HG03097 (cell line): ENCODE data around the gene OTUB1.
"Not testable (repeated sequence)": the region's sequence is repeated elsewhere in the genome, so short reads cannot be mapped to it uniquely, and the experiment has no call there.

Experiments used
- ATAC-seq: cut with Tn5 transposase; IDR thresholded peaks from one replicate; pipeline ENCODE4 v1.9.1; 2021; ENCODE audit not compliant: unreplicated experiment, low FRiP score

OTUB1 gene

DNA sequence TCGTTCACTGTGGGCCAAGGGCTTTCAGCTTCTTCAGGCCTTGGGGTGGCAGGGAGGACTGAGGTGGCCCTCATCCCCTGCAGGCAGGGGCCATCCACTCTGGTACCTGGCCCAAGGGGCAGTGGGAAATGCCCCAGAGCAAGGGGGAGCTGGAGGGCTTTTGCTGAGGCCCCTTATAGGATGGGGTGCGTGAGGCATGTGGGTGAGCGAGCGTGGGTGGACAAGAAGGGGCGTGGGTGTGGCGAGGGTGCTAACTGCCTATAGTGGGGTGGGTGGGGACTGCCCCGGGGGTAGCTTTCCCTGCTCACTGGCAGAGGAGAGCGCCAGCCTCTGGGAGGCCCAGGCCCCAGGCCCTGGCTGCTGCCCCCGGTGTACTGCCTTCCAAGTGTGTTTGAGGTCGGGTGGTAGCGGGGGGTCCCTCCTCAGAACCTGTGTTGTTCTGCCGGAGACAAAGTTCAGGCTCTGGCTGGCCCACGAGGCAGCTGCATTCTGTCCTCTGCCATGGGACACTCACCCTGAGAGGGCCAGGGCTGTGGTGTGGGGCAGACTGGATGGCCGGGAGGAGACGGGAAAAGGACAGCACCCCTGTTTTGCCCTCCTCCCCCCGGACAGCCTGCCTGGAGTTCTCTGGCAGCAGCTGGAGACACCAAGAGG is 52.9 kb downstream of the OTUB1 start:
- no peak for ATAC-seq

DNA sequence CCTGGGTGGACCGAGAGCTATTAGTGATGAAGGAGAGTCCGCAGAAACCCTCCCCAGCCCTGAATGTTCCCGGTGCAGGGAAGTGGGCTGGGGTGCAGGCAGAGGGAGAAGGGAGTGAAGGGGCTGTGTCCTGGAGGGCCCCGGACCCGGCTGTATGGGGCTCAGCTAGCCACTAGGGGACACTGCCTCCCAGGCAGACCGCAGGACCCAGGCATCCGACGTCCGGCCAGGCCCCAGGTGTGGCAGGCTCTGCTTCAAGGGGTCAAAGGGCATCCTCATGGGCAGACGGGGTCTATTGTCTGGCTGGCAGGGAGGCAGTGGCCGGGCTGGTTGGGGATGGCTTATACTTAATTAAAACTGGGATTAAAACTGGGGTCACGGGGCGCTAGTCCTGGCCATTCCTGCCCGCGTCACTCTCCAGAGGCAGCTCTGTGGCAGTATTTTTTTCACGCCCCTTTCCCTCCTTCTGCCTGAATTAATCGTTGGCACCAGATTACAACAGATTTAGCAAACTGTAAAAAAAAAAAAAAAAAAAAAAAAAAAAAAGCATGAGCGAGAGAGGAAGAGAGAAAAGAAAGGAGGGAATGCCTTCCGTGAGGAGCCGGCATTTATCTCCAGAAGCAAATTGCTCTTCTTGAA is 54.6 kb downstream of the OTUB1 start:
- ATAC-seq: no peak

DNA sequence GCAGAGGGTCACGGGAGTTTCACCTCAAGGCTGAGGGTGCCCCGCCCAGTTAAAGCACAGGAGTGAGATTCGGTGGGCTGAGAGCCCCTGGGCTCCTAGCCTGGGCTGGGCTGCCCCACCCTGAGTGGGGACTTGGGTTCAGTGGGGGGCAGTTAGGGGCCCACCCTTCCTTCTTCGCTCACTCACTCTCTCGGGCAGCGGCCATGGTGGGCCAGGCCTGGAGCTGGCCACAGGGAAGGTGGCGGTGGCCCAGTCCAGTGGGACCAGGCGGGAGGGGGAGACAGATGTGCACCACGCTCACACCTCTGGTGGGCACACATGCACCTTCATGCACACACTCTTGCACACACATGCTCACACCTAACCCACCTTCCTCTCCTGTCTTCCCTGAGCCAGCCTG is 55.6 kb downstream of the OTUB1 start:
- no peak for ATAC-seq

DNA sequence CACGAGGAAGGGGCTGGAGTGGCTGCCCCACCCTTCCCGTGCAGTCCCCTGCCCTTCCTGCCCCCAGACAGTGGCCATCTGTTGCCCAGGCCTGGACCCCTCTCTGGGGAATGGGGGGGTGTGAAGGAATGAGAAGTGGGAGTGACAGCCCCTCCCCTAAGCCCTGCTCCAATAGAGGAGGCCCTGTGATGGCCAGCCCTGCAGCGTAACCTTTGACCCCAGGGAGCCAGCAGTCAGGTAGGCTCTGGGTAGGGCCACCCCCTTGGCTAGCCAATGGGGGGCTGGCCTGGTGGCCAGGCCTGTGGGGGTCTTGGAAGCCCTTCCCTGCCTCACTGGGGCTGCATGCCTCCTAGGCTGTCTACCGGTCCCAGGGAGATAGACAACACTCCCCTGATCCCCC is 56.1 kb downstream of the OTUB1 start:
- no peak for ATAC-seq

DNA sequence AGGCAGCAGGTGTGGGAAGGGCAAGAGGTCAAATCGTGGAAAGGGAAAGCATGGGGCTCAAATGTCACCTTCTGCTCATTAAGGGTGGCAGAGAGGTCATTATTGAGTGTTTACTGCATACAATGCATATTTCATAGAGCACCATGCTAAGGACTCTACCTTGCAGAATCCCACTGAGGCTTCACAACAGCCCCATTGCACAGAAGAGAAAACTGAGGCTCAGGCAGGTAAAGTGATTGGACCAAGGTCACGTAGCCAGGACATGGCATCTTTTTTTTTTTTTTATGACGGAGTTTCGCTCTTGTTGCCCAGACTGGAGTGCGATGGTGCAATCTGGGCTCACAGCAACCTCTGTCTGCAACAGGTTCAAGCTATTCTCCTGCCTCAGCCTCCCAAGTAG is 57.3 kb downstream of the OTUB1 start:
- no peak for ATAC-seq

DNA sequence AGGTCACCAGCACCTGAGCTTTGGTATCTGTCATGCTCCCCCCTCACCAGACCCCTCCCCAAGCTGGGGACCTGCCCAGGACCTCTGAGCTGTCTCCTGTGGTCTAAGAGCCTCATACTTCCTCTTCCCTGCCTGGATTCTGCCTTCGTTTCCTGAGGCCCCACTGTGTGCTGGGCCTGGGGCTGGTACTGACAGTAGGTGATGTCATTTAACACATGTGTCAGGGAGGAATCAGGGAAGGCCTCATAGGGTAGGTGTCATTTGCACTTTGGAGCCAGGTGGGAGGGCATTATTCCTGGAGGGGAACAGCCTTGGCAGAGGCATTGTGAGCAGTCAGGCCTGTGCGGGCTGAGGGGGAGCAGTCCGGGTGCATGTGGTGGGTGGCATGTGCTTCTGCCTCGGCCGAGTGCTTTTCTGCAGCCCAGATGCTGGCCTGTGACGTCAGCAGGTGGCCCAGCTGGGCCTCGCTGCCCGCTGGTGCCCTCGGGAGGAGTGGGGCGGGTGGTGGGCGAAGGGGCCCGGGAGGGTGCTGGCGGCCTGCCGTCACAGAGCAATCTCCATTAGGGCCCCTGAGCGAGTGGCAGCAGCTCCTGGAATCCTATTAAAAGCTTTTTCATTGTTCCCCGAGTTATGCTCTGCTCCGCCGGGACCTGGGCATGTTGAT is 58.6 kb downstream of the OTUB1 start:
- ATAC-seq: no peak

DNA sequence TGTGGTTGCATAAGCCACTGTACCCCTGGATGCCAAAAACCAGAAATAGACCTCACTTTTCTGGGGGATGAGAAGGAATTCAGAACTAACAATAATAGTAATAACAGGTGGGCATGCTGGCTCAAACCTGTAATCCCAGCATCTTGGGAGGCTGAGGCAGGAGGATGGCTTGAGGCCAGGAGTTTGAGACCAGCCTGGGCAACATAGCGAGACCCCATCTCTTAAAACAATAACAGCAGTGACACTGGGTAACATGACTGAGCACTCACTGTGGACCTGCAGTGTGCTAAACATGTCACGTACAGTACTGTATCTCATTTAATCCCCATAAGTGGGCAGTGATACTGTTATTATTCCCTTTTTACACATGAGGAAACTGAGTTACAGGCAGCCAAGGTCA is 59.5 kb downstream of the OTUB1 start:
- ATAC-seq: no peak

DNA sequence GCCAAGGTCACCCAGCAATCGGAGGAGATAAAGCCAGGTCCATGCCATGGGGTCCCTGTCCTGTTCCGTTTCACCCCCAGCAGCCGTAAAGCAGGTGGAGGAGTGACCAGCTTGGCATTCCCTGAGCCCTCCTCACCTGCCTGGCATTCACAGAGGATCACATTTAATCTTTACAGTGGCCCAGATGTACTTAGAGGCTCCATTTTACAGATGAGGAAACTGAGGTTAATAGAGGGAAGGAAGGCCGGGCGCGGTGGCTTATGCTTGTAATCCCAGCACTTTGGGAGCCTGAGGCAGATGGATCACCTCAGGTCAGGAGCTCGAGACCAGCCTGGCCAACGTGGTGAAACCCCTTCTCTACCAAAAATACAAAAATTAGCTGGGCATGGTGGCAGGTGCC is 61.1 kb downstream of the OTUB1 start:
- ATAC-seq: not testable (repeated sequence)
